Activated naive CD8-positive, alpha-beta T cell treated with anti-CD3 and anti-CD28 coated beads, Interleukin-2, amount 50 U/mL, for 24 hours (primary cell): Measurements from ENCODE around the gene ATP5F1C.
"Not testable (repeated sequence)": the region's sequence is repeated elsewhere in the genome, so short reads cannot be mapped to it uniquely, and the experiment has no call there.

Experiments used
- ATAC-seq: fragments of 150-1000 bp; cut with Tn5 transposase; one replicate; pipeline ENCODE4 v1.10.0; 2021
- DNase-seq: peaks from one replicate; pipeline ENCODE4 v3.0.0; 2021
- H3K27ac Mint-ChIP-seq: one replicate; pipeline ENCODE4 v1.8.0; 2021; ENCODE audit warnings: mild to moderate bottlenecking, mixed read lengths
- H3K27me3 Mint-ChIP-seq: one replicate; pipeline ENCODE4 v1.8.0; 2021; ENCODE audit warnings: mixed read lengths
- H3K36me3 Mint-ChIP-seq: one replicate; pipeline ENCODE4 v1.8.0; 2021; ENCODE audit warnings: low read depth, mixed read lengths
- H3K4me1 Mint-ChIP-seq: one replicate; pipeline ENCODE4 v1.8.0; 2021; ENCODE audit warnings: mixed read lengths
- H3K4me3 Mint-ChIP-seq: one replicate; pipeline ENCODE4 v1.8.0; 2021; ENCODE audit warnings: mild to moderate bottlenecking, moderate library complexity, mixed read lengths
- H3K9me3 Mint-ChIP-seq: one replicate; pipeline ENCODE4 v1.8.0; 2021; ENCODE audit warnings: mixed read lengths

Gene ATP5F1C

DNA sequence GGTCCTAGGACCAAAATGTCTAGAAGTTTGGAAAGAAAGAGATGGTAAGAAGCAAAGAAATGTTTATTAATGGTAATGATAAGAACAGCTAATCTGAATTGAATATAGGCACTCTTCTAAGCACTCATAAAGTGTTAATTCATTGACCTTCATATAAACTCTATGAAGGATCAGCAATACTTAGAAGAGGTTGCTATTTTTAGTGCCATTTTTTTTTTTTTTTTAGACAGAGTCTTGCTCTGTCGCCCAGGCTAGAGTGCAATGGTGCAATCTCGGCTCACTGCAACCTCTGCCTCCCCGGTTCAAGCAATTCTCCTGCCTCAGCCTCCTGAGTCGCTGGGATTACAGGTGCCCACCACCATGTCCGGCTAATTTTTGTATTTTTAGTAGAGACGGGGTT lies 5.8 kb upstream of the ATP5F1C start:
- H3K27ac Mint-ChIP-seq, H3K27me3 Mint-ChIP-seq, ATAC-seq, DNase-seq, H3K4me3 Mint-ChIP-seq, H3K9me3 Mint-ChIP-seq: not testable (repeated sequence)
- H3K4me1 Mint-ChIP-seq = peaks cover 18% of the 10 kb centered on the region
- peaks cover 29% of the 10 kb centered on the region for H3K36me3 Mint-ChIP-seq

- ATAC-seq = no peak
- Mint-ChIP-seq H3K27me3 (no peaks in the 10 kb centered on the region), H3K4me1 (peaks cover 39% of the 10 kb centered on the region), H3K4me3 (no peak overlapping the region), H3K9me3 (no peaks in the 10 kb centered on the region), H3K27ac (no peak overlapping the region), H3K36me3 (peaks cover 14% of the 10 kb centered on the region)
- DNase-seq = no peak
Measured at GRCh38 chr10:7786430-7786829, 1.5 kb upstream of the ATP5F1C start.

- Mint-ChIP-seq H3K9me3 (no peaks in the 10 kb centered on the region), H3K36me3 (peaks cover 19% of the 10 kb centered on the region), H3K27me3 (no peaks in the 10 kb centered on the region), H3K27ac (no peak overlapping the region), H3K4me1 (peaks cover 48% of the 10 kb centered on the region), H3K4me3 (no peak overlapping the region)
- DNase-seq (no peak), ATAC-seq (no peak)
Measured at GRCh38 chr10:7787150-7787856, 674 bp upstream of the ATP5F1C start.

DNA sequence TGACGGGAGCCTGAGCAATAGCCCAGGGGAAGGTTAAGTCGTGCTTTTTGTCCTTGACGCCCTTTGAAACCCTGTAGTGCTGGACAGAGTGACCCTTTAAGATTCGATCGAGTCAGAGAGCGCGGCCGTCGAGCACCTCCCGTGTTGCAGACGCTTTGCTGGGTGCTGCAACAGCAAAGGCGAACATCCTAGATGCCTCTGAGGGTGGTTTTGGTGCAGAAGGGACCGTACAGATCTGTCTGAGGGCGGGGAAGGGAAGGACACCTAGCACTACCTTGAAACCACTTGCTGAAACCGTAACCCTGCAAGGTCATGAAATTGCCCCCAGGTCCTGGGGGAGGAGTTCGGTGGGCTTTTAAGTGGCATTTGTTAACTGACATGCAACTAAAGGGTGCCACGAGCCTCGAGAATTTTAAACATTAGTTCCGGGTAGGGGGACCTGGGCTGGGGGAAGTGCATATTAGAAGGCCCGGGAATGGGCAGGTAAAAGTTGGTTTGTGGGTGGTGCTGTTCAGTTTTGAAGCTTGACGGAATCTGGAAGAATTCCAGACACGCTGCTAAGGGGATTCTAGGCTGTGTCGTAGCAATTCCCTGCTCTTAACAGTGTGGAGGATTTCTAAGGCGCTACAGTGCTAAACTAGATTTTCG lies 786 bp downstream of the ATP5F1C start:
- peaks cover 56% of the 10 kb centered on the region for H3K4me1 Mint-ChIP-seq
- no peak overlapping the region for H3K27ac Mint-ChIP-seq
- no peak overlapping the region for H3K4me3 Mint-ChIP-seq
- no peaks in the 10 kb centered on the region for H3K9me3 Mint-ChIP-seq
- peaks cover 24% of the 10 kb centered on the region for H3K36me3 Mint-ChIP-seq
- DNase-seq = no peak
- H3K27me3 Mint-ChIP-seq = no peaks in the 10 kb centered on the region
- ATAC-seq = peak; percentile 15

GRCh38 chr10:7789390-7789789 lies 1.4 kb downstream of the ATP5F1C start:
- DNase-seq = no peak
- peak overlapping the region; percentile 69 for H3K27ac Mint-ChIP-seq
- peaks cover 59% of the 10 kb centered on the region for H3K4me1 Mint-ChIP-seq
- H3K27me3 Mint-ChIP-seq = no peaks in the 10 kb centered on the region
- H3K36me3 Mint-ChIP-seq = peaks cover 29% of the 10 kb centered on the region
- H3K4me3 Mint-ChIP-seq = no peak overlapping the region
- H3K9me3 Mint-ChIP-seq = no peaks in the 10 kb centered on the region
- ATAC-seq = no peak

GRCh38 chr10:7792541-7792940 lies 4.6 kb downstream of the ATP5F1C start:
- ATAC-seq = no peak
- Mint-ChIP-seq H3K9me3 (no peaks in the 10 kb centered on the region), H3K27ac (no peak overlapping the region), H3K4me1 (peaks cover 71% of the 10 kb centered on the region), H3K27me3 (no peaks in the 10 kb centered on the region), H3K36me3 (peaks cover 46% of the 10 kb centered on the region), H3K4me3 (no peak overlapping the region)
- DNase-seq = no peak

GRCh38 chr10:7794251-7795026 lies 6.5 kb downstream of the ATP5F1C start:
- DNase-seq = no peak
- no peaks in the 10 kb centered on the region for H3K9me3 Mint-ChIP-seq
- H3K36me3 Mint-ChIP-seq = peaks cover 55% of the 10 kb centered on the region
- no peak for ATAC-seq
- peak overlapping the region; percentile 47 for H3K27ac Mint-ChIP-seq
- no peak overlapping the region for H3K4me3 Mint-ChIP-seq
- peaks cover 68% of the 10 kb centered on the region for H3K4me1 Mint-ChIP-seq
- no peaks in the 10 kb centered on the region for H3K27me3 Mint-ChIP-seq

DNA sequence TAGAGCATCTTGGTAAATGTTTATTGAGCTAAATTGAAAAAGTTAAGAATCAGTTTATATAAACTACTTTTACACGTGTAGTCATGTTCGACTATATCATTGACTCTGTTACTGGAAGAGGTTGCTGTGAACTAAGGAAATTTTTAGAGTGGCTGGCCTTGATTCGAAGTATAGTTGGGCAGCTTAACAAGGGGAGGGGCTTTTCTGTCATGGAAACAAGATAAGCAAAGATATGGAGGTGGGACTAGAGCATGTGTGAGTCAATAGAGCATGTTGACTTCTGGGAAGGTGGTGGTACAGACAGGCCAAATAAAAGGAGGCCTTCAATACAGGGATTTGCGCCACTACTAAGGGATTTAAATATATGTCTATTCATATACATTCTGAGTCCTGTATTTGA lies 7.6 kb downstream of the ATP5F1C start:
- ATAC-seq = no peak
- Mint-ChIP-seq H3K4me1 (peaks cover 59% of the 10 kb centered on the region), H3K27me3 (no peaks in the 10 kb centered on the region), H3K36me3 (peaks cover 59% of the 10 kb centered on the region), H3K4me3 (no peak overlapping the region), H3K9me3 (no peaks in the 10 kb centered on the region), H3K27ac (peak overlapping the region; percentile 17)
- no peak for DNase-seq

GRCh38 chr10:7797582-7797981 lies 9.6 kb downstream of the ATP5F1C start:
- H3K27ac Mint-ChIP-seq = peak overlapping the region; percentile 59
- DNase-seq = peak; percentile 16
- peaks cover 40% of the 10 kb centered on the region for H3K4me1 Mint-ChIP-seq
- ATAC-seq = no peak
- no peak overlapping the region for H3K4me3 Mint-ChIP-seq
- peaks cover 59% of the 10 kb centered on the region for H3K36me3 Mint-ChIP-seq
- no peaks in the 10 kb centered on the region for H3K27me3 Mint-ChIP-seq
- H3K9me3 Mint-ChIP-seq = no peaks in the 10 kb centered on the region

DNA sequence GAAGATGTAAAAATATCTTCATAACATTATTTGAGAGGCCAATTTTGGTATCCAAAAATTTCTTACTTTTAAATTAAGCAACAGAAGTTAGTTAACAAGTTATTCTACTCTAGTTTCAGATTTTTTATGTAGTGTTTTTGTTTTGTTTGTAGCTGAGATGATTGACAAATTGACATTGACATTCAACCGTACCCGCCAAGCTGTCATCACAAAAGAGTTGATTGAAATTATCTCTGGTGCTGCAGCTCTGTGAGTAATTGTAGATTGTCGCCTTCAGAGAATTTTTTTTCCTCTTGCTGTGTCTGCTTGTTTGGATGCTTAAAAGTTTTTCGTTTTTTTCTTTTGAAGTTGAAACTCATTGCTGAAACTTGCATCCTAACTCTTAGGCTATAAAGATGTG lies 14.6 kb downstream of the ATP5F1C start:
- H3K36me3 Mint-ChIP-seq = peaks cover 65% of the 10 kb centered on the region
- no peak for ATAC-seq
- H3K4me3 Mint-ChIP-seq = no peak overlapping the region
- H3K9me3 Mint-ChIP-seq = no peaks in the 10 kb centered on the region
- H3K27me3 Mint-ChIP-seq = no peaks in the 10 kb centered on the region
- H3K4me1 Mint-ChIP-seq = peaks cover under 1% of the 10 kb centered on the region
- no peak overlapping the region for H3K27ac Mint-ChIP-seq
- DNase-seq = no peak

GRCh38 chr10:7804216-7804615 lies 16.2 kb downstream of the ATP5F1C start:
- H3K27ac Mint-ChIP-seq = no peak overlapping the region
- peaks cover 62% of the 10 kb centered on the region for H3K36me3 Mint-ChIP-seq
- H3K4me3 Mint-ChIP-seq = no peak overlapping the region
- no peak for ATAC-seq
- no peaks in the 10 kb centered on the region for H3K4me1 Mint-ChIP-seq
- no peaks in the 10 kb centered on the region for H3K27me3 Mint-ChIP-seq
- DNase-seq = no peak
- H3K9me3 Mint-ChIP-seq = no peaks in the 10 kb centered on the region

- Mint-ChIP-seq H3K4me3 (no peak overlapping the region), H3K4me1 (no peaks in the 10 kb centered on the region), H3K27ac (no peak overlapping the region), H3K27me3 (no peaks in the 10 kb centered on the region), H3K9me3 (no peaks in the 10 kb centered on the region), H3K36me3 (peaks cover 57% of the 10 kb centered on the region)
- no peak for ATAC-seq
- DNase-seq = no peak
Measured at GRCh38 chr10:7804741-7805140, 16.8 kb downstream of the ATP5F1C start.

DNA sequence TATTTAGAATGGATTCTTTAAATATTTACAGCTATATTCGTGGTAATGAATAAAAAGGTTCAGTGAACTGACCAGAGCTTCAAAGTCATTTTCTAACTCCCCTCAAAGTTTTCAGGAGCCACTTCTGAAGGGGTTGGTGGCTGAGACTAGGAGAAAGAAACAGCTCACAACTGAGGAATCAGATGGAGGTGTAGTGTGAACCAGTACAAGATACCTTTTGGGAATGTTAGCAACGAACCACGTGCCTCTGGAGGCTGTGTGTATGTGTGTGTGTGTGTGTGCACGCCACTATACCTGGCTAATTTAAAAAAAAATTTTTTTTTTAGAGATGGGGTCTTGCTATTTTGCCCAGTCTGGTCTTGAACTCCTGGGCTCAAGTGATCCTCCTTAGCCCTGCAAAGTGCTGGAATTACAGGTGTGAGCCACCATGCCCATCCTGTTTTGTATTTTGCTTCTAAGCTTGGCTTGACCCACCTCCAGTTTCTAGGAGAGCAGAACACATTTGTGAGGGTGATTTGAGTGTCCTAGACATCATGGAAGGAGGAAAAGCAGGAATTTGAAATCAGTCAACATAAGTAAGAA lies 20.8 kb downstream of the ATP5F1C start:
- Mint-ChIP-seq H3K36me3 (peaks cover 27% of the 10 kb centered on the region), H3K9me3 (no peaks in the 10 kb centered on the region), H3K27ac (no peak overlapping the region), H3K27me3 (no peaks in the 10 kb centered on the region), H3K4me1 (no peaks in the 10 kb centered on the region), H3K4me3 (no peak overlapping the region)
- DNase-seq (no peak), ATAC-seq (no peak)

DNA sequence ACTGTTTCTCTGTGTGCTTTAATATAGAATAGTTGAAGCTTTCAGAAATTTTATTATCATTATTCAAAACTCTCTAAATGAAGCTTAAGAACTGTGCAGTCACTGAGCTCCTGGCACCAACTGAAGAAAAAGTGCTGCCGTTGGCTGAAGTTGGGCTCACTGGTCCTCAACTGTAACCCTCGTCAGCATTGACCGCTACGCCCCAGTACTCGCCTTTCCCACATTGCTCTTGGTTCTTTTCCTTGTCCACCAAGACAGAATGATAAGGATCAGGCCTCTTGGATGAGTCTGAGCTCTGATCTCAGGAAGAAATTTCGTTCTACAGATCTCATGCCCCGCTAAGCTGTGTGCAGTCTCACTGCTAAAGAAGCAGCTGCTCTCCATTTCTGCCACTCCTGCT lies 22.5 kb downstream of the ATP5F1C start:
- no peaks in the 10 kb centered on the region for H3K9me3 Mint-ChIP-seq
- no peak overlapping the region for H3K4me3 Mint-ChIP-seq
- ATAC-seq (no peak), DNase-seq (no peak)
- peaks cover 13% of the 10 kb centered on the region for H3K36me3 Mint-ChIP-seq
- no peaks in the 10 kb centered on the region for H3K4me1 Mint-ChIP-seq
- H3K27ac Mint-ChIP-seq = no peak overlapping the region
- no peaks in the 10 kb centered on the region for H3K27me3 Mint-ChIP-seq

- DNase-seq (no peak), ATAC-seq (no peak)
- peaks cover 13% of the 10 kb centered on the region for H3K36me3 Mint-ChIP-seq
- no peaks in the 10 kb centered on the region for H3K4me1 Mint-ChIP-seq
- no peak overlapping the region for H3K27ac Mint-ChIP-seq
- no peak overlapping the region for H3K4me3 Mint-ChIP-seq
- H3K27me3 Mint-ChIP-seq = no peaks in the 10 kb centered on the region
- H3K9me3 Mint-ChIP-seq = no peaks in the 10 kb centered on the region
Measured at GRCh38 chr10:7811000-7811399, 23.0 kb downstream of the ATP5F1C start.
